ENCODE results near the gene PLIN1. TPM values are rescaled to one million over a fixed set of nuclear protein-coding genes. Genes with fewer than 3 reads are reported as not detected.
"Not testable (repeated sequence)": the region's sequence is repeated elsewhere in the genome, so short reads cannot be mapped to it uniquely, and the experiment has no call there.

The PLIN1 gene
- not detected for polyA plus RNA-seq

GRCh38 chr15:89679212-89679611 lies at the start of gene PLIN1:
TSS of gene PLIN1 (minus strand) at chr15:89679367. CDS start at chr15:89677489, 1,878 bp downstream.
- Mint-ChIP-seq H3K9me3 (no peaks in the 10 kb centered on the region), H3K4me1 (no peaks in the 10 kb centered on the region), H3K27me3 (ENCODE audit: low read depth in 3 of 3) (no peaks in the 10 kb centered on the region), H3K4me3 (no peak within 1 kb of the TSS), H3K27ac (no peak within 1 kb of the TSS), H3K36me3 (peaks cover 13 to 44% (median 15%) of the 10 kb centered on the region in 3 donors)
- no peak for DNase-seq

- Mint-ChIP-seq H3K36me3 (peaks cover 0 to 6% (median 0%) of the 10 kb centered on the region in 3 donors), H3K4me3 (no peak overlapping the region), H3K9me3 (peaks cover 0 to 2% (median 0%) of the 10 kb centered on the region in 6 donors), H3K4me1 (no peaks in the 10 kb centered on the region), H3K27me3 (ENCODE audit: low read depth in 3 of 3) (peaks cover 2 to 8% (median 2%) of the 10 kb centered on the region in 3 donors), H3K27ac (no peak overlapping the region)
- DNase-seq = no peak
Observed at GRCh38 chr15:89728254-89728653, 49.1 kb upstream of the PLIN1 start.

- Mint-ChIP-seq H3K4me3 (no peak overlapping the region), H3K27me3 (ENCODE audit: low read depth in 3 of 3) (peaks cover 2 to 8% (median 4%) of the 10 kb centered on the region in 3 donors), H3K9me3 (peaks cover 0 to 2% (median 0%) of the 10 kb centered on the region in 6 donors), H3K36me3 (peaks cover 0 to 6% (median 0%) of the 10 kb centered on the region in 3 donors), H3K4me1 (no peaks in the 10 kb centered on the region), H3K27ac (no peak overlapping the region)
- no peak for DNase-seq
Observed at GRCh38 chr15:89725064-89725463, 45.9 kb upstream of the PLIN1 start.

- H3K9me3 Mint-ChIP-seq = peaks cover 0 to 2% (median 0%) of the 10 kb centered on the region in 6 donors
- peaks cover 0 to 6% (median 0%) of the 10 kb centered on the region in 3 donors for H3K36me3 Mint-ChIP-seq
- no peak for DNase-seq
- peaks cover 2 to 8% (median 4%) of the 10 kb centered on the region in 3 donors for H3K27me3 Mint-ChIP-seq (ENCODE audit: low read depth in 3 of 3)
- H3K4me3 Mint-ChIP-seq = no peak overlapping the region
- no peaks in the 10 kb centered on the region for H3K4me1 Mint-ChIP-seq
- no peak overlapping the region for H3K27ac Mint-ChIP-seq
Observed at GRCh38 chr15:89724621-89725020, 45.5 kb upstream of the PLIN1 start.

GRCh38 chr15:89723031-89723430 lies 43.9 kb upstream of the PLIN1 start:
- no peak overlapping the region for H3K4me3 Mint-ChIP-seq
- H3K27ac Mint-ChIP-seq = no peak overlapping the region
- H3K36me3 Mint-ChIP-seq = peaks cover 0 to 6% (median 0%) of the 10 kb centered on the region in 3 donors
- peaks cover 0 to 2% (median 0%) of the 10 kb centered on the region in 6 donors for H3K9me3 Mint-ChIP-seq
- H3K27me3 Mint-ChIP-seq (ENCODE audit: low read depth in 3 of 3) = peaks cover 2 to 8% (median 4%) of the 10 kb centered on the region in 3 donors
- no peak for DNase-seq
- no peaks in the 10 kb centered on the region for H3K4me1 Mint-ChIP-seq

- H3K9me3 Mint-ChIP-seq = no peaks in the 10 kb centered on the region
- no peak overlapping the region for H3K4me3 Mint-ChIP-seq
- H3K27me3 Mint-ChIP-seq (ENCODE audit: low read depth in 3 of 3) = peaks cover 0 to 6% (median 2%) of the 10 kb centered on the region in 3 donors
- no peak for DNase-seq
- no peaks in the 10 kb centered on the region for H3K4me1 Mint-ChIP-seq
- no peak overlapping the region for H3K27ac Mint-ChIP-seq
- H3K36me3 Mint-ChIP-seq = peaks cover 0 to 4% (median 0%) of the 10 kb centered on the region in 3 donors
Observed at GRCh38 chr15:89714775-89715174, 35.6 kb upstream of the PLIN1 start.

GRCh38 chr15:89707577-89707976 lies 28.4 kb upstream of the PLIN1 start:
- DNase-seq = no peak
- Mint-ChIP-seq H3K27ac (no peak overlapping the region), H3K9me3 (no peaks in the 10 kb centered on the region), H3K36me3 (peaks cover 0 to 4% (median 0%) of the 10 kb centered on the region in 3 donors), H3K4me1 (no peaks in the 10 kb centered on the region), H3K27me3 (ENCODE audit: low read depth in 3 of 3) (peaks cover 7 to 11% (median 11%) of the 10 kb centered on the region in 3 donors), H3K4me3 (no peak overlapping the region)

GRCh38 chr15:89704411-89704810 lies 25.2 kb upstream of the PLIN1 start:
- no peak for DNase-seq
- Mint-ChIP-seq H3K9me3 (no peaks in the 10 kb centered on the region), H3K36me3 (no peaks in the 10 kb centered on the region), H3K27ac (no peak overlapping the region), H3K4me3 (no peak overlapping the region), H3K27me3 (ENCODE audit: low read depth in 3 of 3) (peaks cover 5 to 14% (median 14%) of the 10 kb centered on the region in 3 donors), H3K4me1 (no peaks in the 10 kb centered on the region)

GRCh38 chr15:89695198-89695597 lies 16.0 kb upstream of the PLIN1 start:
- Mint-ChIP-seq H3K36me3 (peaks cover 0 to 4% (median 0%) of the 10 kb centered on the region in 3 donors), H3K27me3 (ENCODE audit: low read depth in 3 of 3) (peaks cover 8 to 12% (median 9%) of the 10 kb centered on the region in 3 donors), H3K9me3 (peaks cover 0 to 4% (median 0%) of the 10 kb centered on the region in 6 donors), H3K27ac (no peak overlapping the region), H3K4me3 (no peak overlapping the region), H3K4me1 (peaks cover 12 to 13% of the 10 kb centered on the region in 2 donors)
- DNase-seq = no peak

GRCh38 chr15:89693696-89694095 lies 14.5 kb upstream of the PLIN1 start:
- peaks cover 0 to 4% (median 0%) of the 10 kb centered on the region in 3 donors for H3K36me3 Mint-ChIP-seq
- peaks cover 5 to 10% (median 9%) of the 10 kb centered on the region in 3 donors for H3K27me3 Mint-ChIP-seq (ENCODE audit: low read depth in 3 of 3)
- peaks cover 0 to 4% (median 0%) of the 10 kb centered on the region in 6 donors for H3K9me3 Mint-ChIP-seq
- no peak for DNase-seq
- no peak overlapping the region for H3K4me3 Mint-ChIP-seq
- H3K4me1 Mint-ChIP-seq = peaks cover 23 to 24% of the 10 kb centered on the region in 2 donors
- no peak overlapping the region for H3K27ac Mint-ChIP-seq

GRCh38 chr15:89693091-89693490 lies 13.9 kb upstream of the PLIN1 start:
- peaks cover 5 to 10% (median 9%) of the 10 kb centered on the region in 3 donors for H3K27me3 Mint-ChIP-seq (ENCODE audit: low read depth in 3 of 3)
- H3K4me1 Mint-ChIP-seq = peaks cover 23 to 24% of the 10 kb centered on the region in 2 donors
- peak overlapping the region in 1 of 6 donors; percentile 14 for H3K27ac Mint-ChIP-seq
- peaks cover 0 to 4% (median 0%) of the 10 kb centered on the region in 3 donors for H3K36me3 Mint-ChIP-seq
- peak overlapping the region in 3 of 5 donors; percentile 14 to 42 (median 29) for H3K4me3 Mint-ChIP-seq
- peaks cover 0 to 2% (median 0%) of the 10 kb centered on the region in 6 donors for H3K9me3 Mint-ChIP-seq
- DNase-seq = no peak

- Mint-ChIP-seq H3K27ac (peak within 1 kb of the TSS; percentile 86 to 96 (median 92)), H3K36me3 (peaks cover 1 to 5% (median 2%) of the 10 kb centered on the region in 3 donors), H3K27me3 (ENCODE audit: low read depth in 3 of 3) (peaks cover 4 to 10% (median 5%) of the 10 kb centered on the region in 3 donors), H3K9me3 (no peaks in the 10 kb centered on the region), H3K4me1 (peaks cover 25 to 27% of the 10 kb centered on the region in 2 donors), H3K4me3 (peak within 1 kb of the TSS; percentile 91 to 97 (median 93))
- peak; percentile 69 to 76 (median 71) for DNase-seq
Observed at GRCh38 chr15:89690276-89691218, 11.4 kb upstream of the PLIN1 start, which contains the start of the genes PEX11A and WDR93. TSS of gene PEX11A (minus strand) at chr15:89690754. CDS start at chr15:89690632, 122 bp downstream. TSS of gene WDR93 (plus strand) at chr15:89690811. CDS start at chr15:89701747, 10,936 bp downstream.

- Mint-ChIP-seq H3K27ac (peak overlapping the region; percentile 86 to 96 (median 92)), H3K4me3 (peak overlapping the region; percentile 91 to 97 (median 93)), H3K4me1 (peaks cover 25 to 27% of the 10 kb centered on the region in 2 donors)
- not testable (repeated sequence) for H3K9me3 Mint-ChIP-seq; H3K36me3 Mint-ChIP-seq; DNase-seq; H3K27me3 Mint-ChIP-seq (ENCODE audit: low read depth in 3 of 3)
Observed at GRCh38 chr15:89689930-89690275, 10.7 kb upstream of the PLIN1 start.

- Mint-ChIP-seq H3K27ac (no peak overlapping the region), H3K27me3 (ENCODE audit: low read depth in 3 of 3) (peaks cover 4 to 6% (median 5%) of the 10 kb centered on the region in 3 donors), H3K4me3 (no peak overlapping the region), H3K36me3 (peaks cover 17 to 30% (median 20%) of the 10 kb centered on the region in 3 donors), H3K4me1 (peaks cover 23 to 27% of the 10 kb centered on the region in 2 donors), H3K9me3 (no peaks in the 10 kb centered on the region)
- no peak for DNase-seq
Observed at GRCh38 chr15:89686522-89686921, 7.4 kb upstream of the PLIN1 start.
